GM21528 (cell line): ENCODE results near the gene SLC37A3.

Source experiments
- ATAC-seq: cut with Tn5 transposase; IDR thresholded peaks from one replicate; pipeline ENCODE4 v1.9.1; 2021; ENCODE audit warnings: mild to moderate bottlenecking, moderate library complexity; ENCODE audit not compliant: unreplicated experiment, low FRiP score

Gene SLC37A3

DNA sequence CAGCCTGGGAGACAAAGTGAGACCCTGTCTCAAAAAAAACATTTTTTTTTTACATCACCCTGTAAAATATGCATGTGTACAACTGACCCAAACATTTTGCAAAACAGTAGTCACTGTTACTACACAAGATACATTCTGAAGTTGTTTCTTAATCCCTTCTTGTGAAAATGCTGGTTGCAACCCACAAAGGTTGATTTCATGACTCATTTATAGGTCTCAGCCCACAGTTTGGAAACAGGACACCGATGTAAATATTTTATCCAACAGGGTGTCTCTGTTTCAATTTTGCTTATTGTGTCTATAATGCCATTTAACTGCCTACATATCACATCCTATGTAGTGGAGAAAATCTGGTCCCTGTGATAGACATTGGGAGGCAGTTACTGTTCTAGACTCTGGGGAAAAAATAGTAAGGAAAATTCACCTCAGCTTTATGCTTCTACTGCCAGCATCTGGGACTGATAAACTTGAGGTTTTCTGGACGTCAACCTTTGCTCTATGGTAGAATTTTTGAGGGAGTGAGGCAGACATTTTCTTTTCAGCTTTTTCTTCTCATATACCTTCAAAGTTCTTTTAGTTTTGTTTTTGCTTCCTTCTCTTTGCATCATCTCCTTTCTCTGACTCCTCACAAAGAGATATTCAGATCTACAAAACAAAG is 4.0 kb upstream of the SLC37A3 start:
- no peak for ATAC-seq

DNA sequence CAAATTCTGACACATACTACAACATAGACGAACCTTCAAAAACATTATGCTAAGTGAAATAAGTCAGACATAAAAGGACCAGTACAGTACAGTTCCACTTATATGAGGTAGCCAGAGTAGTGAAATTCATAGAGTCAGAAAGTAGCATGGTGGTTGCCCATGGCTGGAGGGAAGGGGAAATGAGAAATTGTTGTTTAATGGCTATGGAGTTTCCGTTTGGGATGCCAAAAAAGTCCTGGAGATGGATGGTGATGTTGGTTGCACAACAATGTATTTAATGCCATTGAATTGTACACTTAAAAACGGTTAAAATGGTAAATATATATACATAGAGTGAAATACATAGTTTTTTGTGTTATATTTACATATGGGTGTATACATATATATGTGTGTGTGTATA is 2.1 kb upstream of the SLC37A3 start:
- no peak for ATAC-seq

DNA sequence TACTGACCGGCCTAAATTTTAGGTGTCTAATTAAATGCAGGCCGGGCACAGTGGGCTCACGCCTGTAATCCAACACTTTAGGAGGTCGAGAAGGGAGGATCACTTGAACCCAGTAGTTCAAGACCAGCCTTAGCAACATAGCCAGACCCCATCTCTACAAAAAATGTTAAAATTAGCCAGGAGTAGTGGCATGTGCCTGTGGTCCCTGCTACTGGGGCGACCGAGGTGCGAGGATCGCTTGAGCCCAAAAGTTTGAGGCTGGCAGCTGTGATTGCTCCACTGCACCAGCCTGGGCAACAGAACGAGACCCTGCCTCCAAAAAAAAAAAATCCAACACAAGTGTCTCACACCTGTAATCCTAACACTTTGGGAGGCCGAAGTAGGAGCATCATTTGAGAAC is 491 bp upstream of the SLC37A3 start:
- no peak for ATAC-seq

- no peak for ATAC-seq
Observed at GRCh38 chr7:140393756-140394306, 4.5 kb downstream of the SLC37A3 start.

DNA sequence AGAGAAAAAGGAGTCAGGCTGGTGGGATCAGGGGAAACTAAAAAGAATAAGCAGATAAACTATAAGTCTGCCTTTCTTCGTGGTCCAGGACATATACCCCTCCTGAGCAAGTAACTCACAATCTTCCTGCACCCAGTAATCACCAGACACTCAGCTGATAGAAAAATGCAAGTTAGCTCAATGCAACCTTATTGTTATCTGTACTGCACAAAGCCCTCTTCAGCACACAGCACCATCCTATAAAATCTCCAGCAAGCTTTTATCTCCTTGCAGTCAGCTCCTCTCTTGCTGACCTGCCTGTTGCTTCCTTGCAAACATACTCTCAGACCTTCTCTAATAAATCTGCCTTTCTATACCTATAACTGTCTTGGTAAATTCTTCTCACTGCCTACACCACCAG is 6.7 kb downstream of the SLC37A3 start:
- ATAC-seq = no peak

DNA sequence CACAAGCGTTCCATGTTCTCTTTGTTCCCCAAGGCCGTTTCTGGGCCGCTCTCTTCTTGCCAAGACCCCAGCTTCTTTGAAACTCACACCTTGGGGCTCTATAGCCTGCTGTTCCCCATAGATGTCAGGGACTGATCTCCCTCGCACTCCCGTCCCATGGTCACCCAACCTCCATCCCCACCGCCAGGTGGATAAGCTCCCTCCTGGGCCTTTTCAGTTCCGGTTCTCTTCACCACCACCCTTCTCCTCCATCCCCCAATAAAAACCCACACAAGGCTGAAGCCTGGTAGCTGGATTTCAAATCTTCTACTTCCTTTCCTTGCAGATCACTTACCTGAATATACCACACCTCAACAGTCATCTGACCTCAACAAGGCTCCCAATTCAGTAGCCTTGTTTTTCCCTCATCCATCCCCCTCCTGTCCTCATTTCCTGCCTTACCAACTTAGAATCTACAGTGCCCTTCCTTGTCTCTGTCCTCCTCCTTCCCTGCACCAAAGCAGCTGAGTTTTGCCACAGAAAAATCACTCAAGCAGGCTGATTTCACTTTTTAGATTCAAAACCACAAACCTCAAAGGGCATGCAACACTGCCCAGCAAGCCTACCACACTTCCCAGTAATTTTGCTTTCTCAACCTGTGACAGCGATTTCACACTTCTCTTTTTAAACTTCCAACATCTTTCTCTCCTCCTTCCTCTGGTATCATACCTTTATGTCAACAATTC is 7.7 kb downstream of the SLC37A3 start:
- ATAC-seq = peak; percentile 70

- peak; percentile 12 for ATAC-seq
Observed at GRCh38 chr7:140390034-140390433, 8.3 kb downstream of the SLC37A3 start.

- no peak for ATAC-seq
Observed at GRCh38 chr7:140389445-140389844, 8.9 kb downstream of the SLC37A3 start.

DNA sequence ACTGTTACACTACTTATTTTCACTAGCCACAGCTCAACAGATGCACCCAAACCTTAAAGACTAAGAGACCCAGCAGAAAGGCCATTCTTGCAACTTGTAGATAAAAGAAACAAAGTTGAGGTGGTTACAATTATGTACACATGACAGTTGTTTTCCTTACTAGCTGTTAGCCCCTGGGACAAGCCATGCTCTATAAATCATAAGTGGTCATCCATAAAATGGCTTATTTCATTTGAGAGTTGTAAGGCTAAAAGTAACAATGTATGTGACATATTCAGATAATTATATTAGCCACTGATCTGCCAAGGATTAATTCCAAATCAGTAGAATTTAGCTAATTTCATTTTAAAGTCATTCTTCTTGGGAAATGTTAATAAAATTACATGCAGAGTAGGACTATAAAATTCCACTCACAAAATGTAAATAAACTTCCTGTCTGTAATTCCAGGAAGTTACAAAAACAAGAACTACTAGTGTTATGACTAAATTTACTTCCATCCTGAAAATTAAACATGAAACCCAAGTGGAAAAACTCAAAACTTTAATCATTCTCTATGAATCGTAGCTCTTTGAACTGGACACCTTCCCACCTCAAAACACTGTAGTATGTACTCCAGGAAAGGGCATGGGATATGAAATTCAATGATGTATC is 13.3 kb downstream of the SLC37A3 start:
- ATAC-seq = no peak

GRCh38 chr7:140383954-140384713 is 14.2 kb downstream of the SLC37A3 start:
- no peak for ATAC-seq

DNA sequence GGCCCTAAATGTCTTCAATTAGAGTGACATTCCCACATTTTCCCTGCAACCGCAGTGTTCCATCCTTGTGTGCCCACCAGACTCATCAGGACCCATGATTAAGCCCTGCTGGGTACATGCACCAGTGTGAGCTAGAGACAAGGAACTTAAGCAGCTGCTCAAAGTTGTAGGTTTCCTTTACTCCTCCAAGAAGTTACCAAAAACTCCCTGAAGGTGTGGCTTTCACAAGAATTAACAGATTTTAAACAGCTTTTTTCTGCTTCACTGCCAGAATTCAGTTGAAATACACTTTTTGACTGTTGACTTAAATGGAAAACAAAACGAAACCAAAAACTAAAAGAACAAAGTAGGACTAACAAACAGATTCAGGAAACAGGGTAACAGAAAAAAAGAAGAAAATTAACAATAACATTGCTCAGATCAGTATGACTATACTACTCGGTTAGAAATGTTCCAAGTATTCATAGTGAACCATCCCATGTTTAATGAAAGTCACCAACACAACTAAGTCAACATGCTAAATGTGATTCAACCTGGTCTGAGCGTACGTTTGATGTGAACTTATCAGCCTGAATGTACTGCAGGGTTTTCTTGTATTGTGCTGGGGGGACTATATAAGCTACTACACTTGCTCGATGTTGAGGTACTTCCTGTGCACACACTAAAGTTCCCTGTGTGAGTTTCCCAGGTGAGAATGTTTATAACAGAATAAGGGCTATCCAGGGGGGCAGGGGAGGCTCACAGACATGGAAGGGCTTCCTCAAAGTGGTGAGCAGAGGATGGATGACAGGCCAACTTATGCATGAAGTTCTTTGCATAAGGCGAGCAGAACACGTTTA is 22.2 kb downstream of the SLC37A3 start:
- ATAC-seq = no peak

DNA sequence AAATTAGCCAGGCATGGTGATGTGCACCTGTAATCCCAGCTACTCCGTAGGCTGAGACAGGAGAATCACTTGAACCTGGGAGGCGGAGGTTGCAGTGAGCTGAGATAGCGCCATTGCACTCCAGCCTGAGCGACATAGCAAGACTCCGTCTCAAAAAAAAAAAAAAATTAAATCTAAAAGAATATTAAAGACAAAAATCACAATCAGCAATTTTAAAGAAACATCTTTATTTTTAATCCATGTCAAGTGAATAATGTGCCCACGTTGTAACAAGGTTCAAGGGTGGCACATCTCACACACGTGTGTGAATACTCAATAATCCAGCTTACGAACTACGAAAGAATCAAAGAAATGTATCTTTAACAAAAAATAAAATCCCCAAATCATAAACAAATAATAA is 23.0 kb downstream of the SLC37A3 start:
- ATAC-seq = no peak

GRCh38 chr7:140369294-140369693 is 29.0 kb downstream of the SLC37A3 start:
- no peak for ATAC-seq

GRCh38 chr7:140367528-140367927 is 30.8 kb downstream of the SLC37A3 start:
- ATAC-seq = no peak

- ATAC-seq = no peak
Observed at GRCh38 chr7:140364819-140365218, 33.5 kb downstream of the SLC37A3 start.

- no peak for ATAC-seq
Observed at GRCh38 chr7:140360697-140361229, 37.6 kb downstream of the SLC37A3 start.

- ATAC-seq = no peak
Observed at GRCh38 chr7:140358412-140359051, 39.8 kb downstream of the SLC37A3 start.

GRCh38 chr7:140358024-140358411 is 40.3 kb downstream of the SLC37A3 start:
- ATAC-seq = no peak

GRCh38 chr7:140350056-140350455 is 48.3 kb downstream of the SLC37A3 start:
- no peak for ATAC-seq
